ENCODE measurements around the gene ZNF32.

The ZNF32 gene

GRCh38 chr10:43596546-43596945 lies 52.1 kb downstream of the ZNF32 start:
- no peak overlapping the region for H3K4me2 ChIP-seq (ENCODE audit: low read length)
- no peaks in the 10 kb centered on the region for H3K79me2 ChIP-seq (ENCODE audit: insufficient read depth, low read length)
- H3K4me1 ChIP-seq (ENCODE audit: insufficient read depth, low read length, severe bottlenecking), result peaks cover 8% of the 10 kb centered on the region
- no peaks in the 10 kb centered on the region for H3F3A ChIP-seq (ENCODE audit: insufficient read depth, low read length)
- H3K27me3 ChIP-seq (ENCODE audit: insufficient read depth, low read length), result 0 out of 2 replicates have a peak, but pooled peaks cover 4% of the 10 kb centered on the region
- H3K27ac ChIP-seq (ENCODE audit: low read depth, low read length, poor library complexity, severe bottlenecking), result no peak overlapping the region
- H2AFZ ChIP-seq (ENCODE audit: low read length), result no peak overlapping the region
- H4K20me1 ChIP-seq (ENCODE audit: insufficient read depth, low read length), result no peaks in the 10 kb centered on the region
- no peak overlapping the region for H3K9ac ChIP-seq (ENCODE audit: low read length)
- no peaks in the 10 kb centered on the region for H3K9me3 ChIP-seq (ENCODE audit: low read length)
- no peaks in the 10 kb centered on the region; the same call in 1 of the 2 replicates for H3K36me3 ChIP-seq (ENCODE audit: insufficient read depth, low read length)
- no peaks in the 10 kb centered on the region for H3K9me2 ChIP-seq (ENCODE audit: low read depth, low read length)
- TF ChIP-seq EZH2 (IDR thresholded peaks at IDR 0.05; ENCODE audit: borderline replicate concordance, low read length) (no peak), CTCF (IDR thresholded peaks at IDR 0.05; ENCODE audit: low read length) (no peak)
- H3K4me3 ChIP-seq (ENCODE audit: low read depth, low read length, poor library complexity, severe bottlenecking), result no peak overlapping the region

- Histone ChIP-seq H2AFZ (ENCODE audit: low read length) (no peak overlapping the region), H3K36me3 (ENCODE audit: insufficient read depth, low read length) (no peaks in the 10 kb centered on the region; the same call in 1 of the 2 replicates), H3K9ac (ENCODE audit: low read length) (no peak overlapping the region), H3K9me2 (ENCODE audit: low read depth, low read length) (no peaks in the 10 kb centered on the region), H3K79me2 (ENCODE audit: insufficient read depth, low read length) (no peaks in the 10 kb centered on the region), H3K27ac (ENCODE audit: low read depth, low read length, poor library complexity, severe bottlenecking) (no peak overlapping the region), H3K4me3 (ENCODE audit: low read depth, low read length, poor library complexity, severe bottlenecking) (no peak overlapping the region), H3K9me3 (ENCODE audit: low read length) (0 out of 2 replicates have a peak, but pooled peaks cover 3% of the 10 kb centered on the region), H3K4me2 (ENCODE audit: low read length) (peak overlapping the region; percentile 43; the same call in 1 of the 2 replicates), H3K4me1 (ENCODE audit: insufficient read depth, low read length, severe bottlenecking) (peaks cover 8% of the 10 kb centered on the region), H3K27me3 (ENCODE audit: insufficient read depth, low read length) (peaks cover 4% of the 10 kb centered on the region; the same call in 1 of the 2 replicates), H3F3A (ENCODE audit: insufficient read depth, low read length) (no peaks in the 10 kb centered on the region), H4K20me1 (ENCODE audit: insufficient read depth, low read length) (no peaks in the 10 kb centered on the region)
- no peak for TF ChIP-seq EZH2 (IDR thresholded peaks at IDR 0.05; ENCODE audit: borderline replicate concordance, low read length)
- no peak for TF ChIP-seq CTCF (IDR thresholded peaks at IDR 0.05; ENCODE audit: low read length)
Observed at GRCh38 chr10:43595739-43596298, 52.9 kb downstream of the ZNF32 start.

- Histone ChIP-seq H4K20me1 (ENCODE audit: insufficient read depth, low read length) (no peaks in the 10 kb centered on the region), H3K27me3 (ENCODE audit: insufficient read depth, low read length) (peaks cover 4% of the 10 kb centered on the region; the same call in 1 of the 2 replicates), H3K4me3 (ENCODE audit: low read depth, low read length, poor library complexity, severe bottlenecking) (peak overlapping the region; percentile 45), H3K9me3 (ENCODE audit: low read length) (0 out of 2 replicates have a peak, but pooled peaks cover 3% of the 10 kb centered on the region), H3K27ac (ENCODE audit: low read depth, low read length, poor library complexity, severe bottlenecking) (no peak overlapping the region), H3K9ac (ENCODE audit: low read length) (peak overlapping the region; percentile 35; the same call in 1 of the 2 replicates), H3K36me3 (ENCODE audit: insufficient read depth, low read length) (no peaks in the 10 kb centered on the region), H2AFZ (ENCODE audit: low read length) (no peak overlapping the region), H3K9me2 (ENCODE audit: low read depth, low read length) (no peaks in the 10 kb centered on the region), H3K4me1 (ENCODE audit: insufficient read depth, low read length, severe bottlenecking) (peaks cover 8% of the 10 kb centered on the region), H3K79me2 (ENCODE audit: insufficient read depth, low read length) (no peaks in the 10 kb centered on the region), H3K4me2 (ENCODE audit: low read length) (peak overlapping the region; percentile 43), H3F3A (ENCODE audit: insufficient read depth, low read length) (no peaks in the 10 kb centered on the region)
- TF ChIP-seq EZH2 (IDR thresholded peaks at IDR 0.05; ENCODE audit: borderline replicate concordance, low read length), result no peak
- TF ChIP-seq CTCF (IDR thresholded peaks at IDR 0.05; ENCODE audit: low read length), result no peak
Observed at GRCh38 chr10:43594944-43595589, 53.6 kb downstream of the ZNF32 start.
